NT2/D1 (cell line): Measurements from ENCODE around the gene ST6GAL2.

ENCODE experiments used
- SUZ12 ChIP-seq: IDR thresholded peaks from 2 replicates; pipeline ENCODE4 v1.6.1; 2011; ENCODE audit not compliant: insufficient read length, insufficient read depth; ENCODE audit errors: extremely low read depth
- ZNF274 ChIP-seq: IDR thresholded peaks from 2 replicates; pipeline ENCODE4 v1.6.1; 2011; ENCODE audit warnings: mild to moderate bottlenecking, low read depth, low read length

DNA sequence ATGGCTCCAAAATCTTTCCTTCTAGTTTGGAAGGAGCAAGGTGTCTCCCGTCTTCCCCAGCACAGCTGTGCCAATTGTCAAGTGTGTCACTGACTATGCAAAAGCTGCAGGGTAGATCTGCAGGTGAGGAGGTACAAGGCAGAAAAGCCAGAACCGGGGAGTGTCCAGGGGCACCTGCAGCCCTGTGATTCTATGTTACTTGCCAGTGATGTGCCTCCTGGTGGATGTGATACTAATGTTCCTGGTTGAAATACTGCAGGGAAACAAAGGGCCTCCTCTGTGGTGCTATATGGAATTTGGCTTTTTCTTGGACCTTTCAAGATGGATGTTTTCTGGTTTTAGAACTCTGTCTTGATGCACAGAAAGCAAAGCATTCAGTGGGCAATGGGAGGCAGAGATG, 80.3 kb downstream of the ST6GAL2 start:
- TF ChIP-seq SUZ12 (no peak), ZNF274 (no peak)
